ENCODE data around the gene STS. TPM values are rescaled to one million over a fixed set of nuclear protein-coding genes. Genes with fewer than 3 reads are reported as not detected.

STS gene, protein sequence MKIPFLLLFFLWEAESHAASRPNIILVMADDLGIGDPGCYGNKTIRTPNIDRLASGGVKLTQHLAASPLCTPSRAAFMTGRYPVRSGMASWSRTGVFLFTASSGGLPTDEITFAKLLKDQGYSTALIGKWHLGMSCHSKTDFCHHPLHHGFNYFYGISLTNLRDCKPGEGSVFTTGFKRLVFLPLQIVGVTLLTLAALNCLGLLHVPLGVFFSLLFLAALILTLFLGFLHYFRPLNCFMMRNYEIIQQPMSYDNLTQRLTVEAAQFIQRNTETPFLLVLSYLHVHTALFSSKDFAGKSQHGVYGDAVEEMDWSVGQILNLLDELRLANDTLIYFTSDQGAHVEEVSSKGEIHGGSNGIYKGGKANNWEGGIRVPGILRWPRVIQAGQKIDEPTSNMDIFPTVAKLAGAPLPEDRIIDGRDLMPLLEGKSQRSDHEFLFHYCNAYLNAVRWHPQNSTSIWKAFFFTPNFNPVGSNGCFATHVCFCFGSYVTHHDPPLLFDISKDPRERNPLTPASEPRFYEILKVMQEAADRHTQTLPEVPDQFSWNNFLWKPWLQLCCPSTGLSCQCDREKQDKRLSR
- 1 to 10 TPM; 7.2 to 9.5 TPM for total RNA-seq
- long read RNA-seq, partial matches to known transcripts = 1 of 4 reads
- long read RNA-seq, other reads (novel, unspliced or antisense) = 3 of 4 reads

DNA sequence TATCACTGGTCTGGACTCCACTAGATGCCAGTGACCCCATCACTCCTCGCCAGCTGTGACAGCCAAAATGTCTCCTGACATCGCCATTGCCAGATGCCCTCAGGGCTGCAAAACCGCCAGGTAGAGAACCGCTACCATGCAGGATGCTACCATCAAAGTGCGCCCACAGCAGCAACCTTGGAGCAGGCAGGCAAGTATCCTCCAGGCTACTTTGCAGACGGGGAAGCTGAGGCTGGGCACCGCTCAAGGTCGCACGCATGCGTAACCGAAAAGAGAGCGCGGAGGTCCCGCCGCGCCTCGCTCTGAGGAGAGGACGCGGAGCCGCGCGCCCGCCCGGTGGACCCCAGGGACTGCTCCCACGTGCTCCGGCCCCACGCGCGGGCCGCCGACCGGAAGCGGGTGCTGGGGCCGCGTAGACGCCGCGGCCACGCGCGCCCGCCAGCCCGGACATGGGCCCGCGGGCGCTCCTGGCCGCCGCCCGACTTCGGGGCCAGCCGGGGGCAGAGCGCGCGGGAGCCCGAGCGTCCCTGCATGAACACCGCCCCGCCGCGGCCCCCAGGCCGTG is at the start of gene STS:
TSS of gene STS (plus strand) at position 300 of the 565 bp plus-strand sequence. CDS start 105,488 bp downstream, outside the sequence.
- intact Hi-C loops (cut with DNase I) = no loop called here
- peak; percentile 72 to 77 for ATAC-seq
- peak; percentile 72 for DNase-seq

DNA sequence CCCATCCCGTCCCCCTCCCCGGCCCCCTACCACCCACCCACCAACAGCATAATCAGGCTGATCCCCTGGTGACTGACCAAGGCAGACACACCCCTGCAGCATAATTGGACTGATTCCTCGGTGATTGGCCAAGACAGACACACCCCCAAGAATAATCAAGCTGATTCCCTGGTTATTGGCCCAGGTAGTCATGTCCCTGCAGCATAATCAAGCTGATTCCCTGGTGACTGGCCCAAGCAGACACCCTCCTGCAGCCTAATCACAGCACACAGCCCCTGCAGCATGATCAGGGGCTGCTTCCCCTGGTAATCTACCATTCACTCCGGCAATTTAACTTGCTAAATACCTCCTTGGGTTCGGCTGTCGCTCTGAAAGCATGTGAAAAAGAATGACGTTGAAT is 47.5 kb upstream of the STS start:
- DNase-seq (no peak), ATAC-seq (no peak)
- intact Hi-C loops (cut with DNase I) = no loop called here

DNA sequence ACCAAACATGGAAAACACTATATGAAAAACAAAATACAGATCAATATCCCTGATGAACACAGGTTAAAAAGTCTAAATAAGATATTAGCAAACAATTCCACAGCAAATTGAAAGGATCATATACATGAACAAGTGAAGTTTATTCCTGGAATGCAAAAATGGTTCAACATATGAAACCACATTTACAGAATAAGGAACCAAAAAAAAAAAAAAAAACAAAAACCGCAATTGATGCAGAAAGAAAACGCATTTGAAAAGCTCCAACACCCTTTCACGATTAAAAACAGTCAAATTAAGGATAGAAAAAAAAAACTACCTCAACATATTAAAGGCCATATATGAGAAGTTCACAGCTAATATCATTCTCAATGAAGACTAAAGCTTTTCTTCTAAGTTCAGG is 45.4 kb upstream of the STS start:
- no peak for DNase-seq
- no peak for ATAC-seq
- intact Hi-C loops (cut with DNase I) = no loop called here

DNA sequence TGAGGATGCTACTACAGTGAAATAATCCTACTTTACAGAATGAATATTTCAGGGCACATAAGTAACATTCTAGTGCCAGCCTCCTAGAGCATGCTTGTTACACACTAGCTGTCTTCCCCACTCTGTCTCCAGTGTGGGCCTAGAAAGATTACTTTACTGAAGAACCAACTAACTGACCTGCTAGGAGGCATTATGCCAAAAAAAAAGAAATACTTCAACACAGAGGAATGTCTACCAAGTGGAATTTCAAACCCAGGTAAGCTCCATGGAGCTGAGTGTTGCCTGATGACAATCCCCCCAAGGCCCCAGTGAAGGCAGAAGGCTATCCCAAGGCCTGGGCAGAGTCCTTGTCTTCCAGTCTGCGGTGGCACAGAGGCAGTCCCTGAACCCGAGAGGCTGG is 40.9 kb upstream of the STS start:
- no peak for DNase-seq
- no peak for ATAC-seq
- intact Hi-C loops (cut with DNase I) = no loop called here

DNA sequence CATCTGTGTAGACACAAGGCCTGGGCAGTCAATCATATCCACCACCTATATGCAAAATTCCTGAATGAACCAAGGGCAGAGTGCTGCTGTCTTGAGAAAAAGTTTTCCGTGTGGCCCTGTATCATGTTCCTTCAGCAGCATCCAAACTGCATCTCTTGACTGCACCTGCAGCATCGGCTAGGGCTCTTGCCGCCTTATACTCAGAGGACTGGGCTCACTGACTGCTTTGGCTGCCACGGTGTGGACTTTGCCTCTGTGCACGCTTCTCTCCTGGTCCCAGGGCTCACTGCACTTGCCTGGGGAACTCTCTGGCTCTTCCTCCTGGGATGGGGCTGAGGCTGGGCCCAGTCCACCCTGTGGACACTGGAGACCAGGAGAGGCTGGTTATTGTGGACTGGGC is 39.5 kb upstream of the STS start:
- intact Hi-C loops (cut with DNase I) = no loop called here
- DNase-seq = no peak
- no peak for ATAC-seq

DNA sequence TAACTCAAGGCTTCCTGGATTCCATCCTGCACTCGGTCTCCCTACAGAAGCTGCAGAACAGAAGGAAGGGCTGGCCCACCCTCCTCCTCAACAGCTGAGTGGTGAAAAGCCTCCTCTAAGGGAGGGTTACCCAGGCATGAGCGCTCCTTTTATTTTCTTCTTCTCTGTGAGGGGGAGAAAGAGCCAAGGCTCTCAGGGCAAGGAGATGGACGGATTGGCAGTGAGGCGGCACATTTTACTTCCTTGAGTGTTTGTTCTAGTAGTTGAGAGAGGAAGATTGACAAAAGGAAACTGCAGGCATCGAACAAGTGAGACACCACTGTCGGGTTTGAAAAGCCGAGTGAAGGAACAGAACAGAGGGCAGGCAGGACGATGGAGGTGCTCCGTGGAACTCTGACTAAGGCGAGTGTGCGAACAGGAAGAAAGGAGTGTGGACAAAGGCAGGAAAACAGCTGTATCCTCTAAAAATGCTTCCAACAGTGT is 38.4 kb upstream of the STS start:
- DNase-seq (no peak), ATAC-seq (peak in 1 of 2 donors; percentile 15)

DNA sequence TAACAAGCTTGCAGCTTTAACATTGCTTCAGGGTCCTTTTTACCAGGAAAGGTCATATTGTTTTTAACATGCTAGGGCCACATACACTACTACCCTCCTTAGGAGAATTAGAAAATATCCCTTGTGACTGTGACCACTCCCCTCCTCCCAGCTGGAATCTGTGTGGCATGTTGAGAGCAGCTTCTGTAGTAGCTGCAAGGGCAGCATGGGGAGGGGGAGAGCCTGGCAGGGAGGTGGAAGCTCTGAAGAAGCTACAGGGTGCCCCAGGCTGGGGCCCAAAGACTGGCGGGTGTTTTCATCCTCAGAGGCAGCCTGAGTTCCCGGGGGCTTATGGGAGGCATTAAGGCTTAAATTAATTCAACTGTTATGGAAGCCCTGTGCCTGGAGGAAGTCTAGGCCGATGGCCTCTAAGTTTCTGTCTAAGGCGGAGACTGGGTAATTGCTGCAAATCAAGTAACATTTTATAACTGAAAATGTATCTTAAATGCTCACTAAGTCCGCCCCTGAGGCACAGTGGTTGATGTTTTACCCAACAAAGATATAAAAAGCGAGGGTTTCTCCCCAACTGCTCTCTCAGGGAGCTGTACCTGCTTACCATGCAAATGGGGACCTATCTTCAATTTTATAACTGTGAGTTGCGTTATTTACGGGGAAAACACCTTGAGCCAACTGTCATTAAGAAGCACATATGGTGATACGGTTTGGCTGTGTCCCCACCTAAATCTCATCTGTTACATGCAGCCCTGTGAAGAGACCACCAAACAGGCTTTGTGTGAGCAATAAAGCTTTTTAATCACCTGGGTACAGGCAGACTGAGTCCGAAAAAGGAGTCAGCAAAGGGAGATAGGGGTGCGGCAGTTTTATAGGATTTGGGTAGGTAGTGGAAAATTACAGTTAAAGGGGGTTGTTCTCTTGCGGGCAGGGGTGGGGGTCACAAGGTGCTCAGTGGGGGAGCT is 37.4 kb upstream of the STS start:
- ATAC-seq (no peak), DNase-seq (no peak)
- intact Hi-C loops (cut with DNase I) = no loop called here

More for the DNA sequence above, 38.4 kb upstream of the STS start:
- intact Hi-C loops (cut with DNase I) = no loop called here

DNA sequence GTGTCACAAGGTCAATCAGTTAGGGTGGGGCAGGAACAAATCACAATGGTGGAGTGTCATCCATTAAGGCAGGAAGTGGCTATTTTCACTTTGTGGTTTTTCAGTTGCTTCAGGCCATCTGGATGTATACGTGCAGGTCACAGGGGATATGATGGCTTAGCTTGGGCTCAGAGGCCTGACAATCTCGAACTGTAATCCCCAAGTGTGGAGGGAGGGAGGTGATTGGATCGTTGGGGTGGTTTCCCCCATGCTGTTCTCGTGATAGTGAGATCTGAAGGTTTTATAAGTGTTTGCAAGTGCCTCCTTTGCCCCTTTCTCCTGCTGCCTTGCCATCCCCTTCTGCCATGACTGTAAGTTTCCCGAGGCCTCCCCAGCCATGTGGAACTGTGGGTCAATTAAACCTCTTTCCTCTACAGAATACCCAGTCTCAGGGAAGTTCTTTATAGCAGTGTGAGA is 36.7 kb upstream of the STS start:
- DNase-seq = no peak
- intact Hi-C loops (cut with DNase I) = no loop called here
- no peak for ATAC-seq

DNA sequence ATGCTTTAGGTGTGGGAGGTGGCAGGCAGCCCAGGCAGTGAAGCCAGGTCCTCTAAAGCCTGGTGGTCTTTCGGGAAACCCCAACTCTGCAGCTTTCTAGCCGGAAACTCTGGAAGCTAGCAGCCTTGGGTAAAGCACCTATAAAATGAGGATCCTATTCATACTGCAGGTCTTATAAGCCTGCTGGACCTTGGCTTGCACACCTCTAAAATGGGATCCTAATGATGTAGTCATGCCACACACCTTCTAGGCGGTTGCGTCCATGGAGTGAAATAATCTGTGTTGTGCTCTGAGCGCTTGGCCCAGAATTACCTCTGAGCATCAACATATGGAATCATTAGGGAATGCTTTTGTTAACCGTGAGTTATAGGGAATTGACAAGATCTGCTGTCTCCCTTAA is 36.0 kb upstream of the STS start:
- intact Hi-C loops (cut with DNase I) = no loop called here
- ATAC-seq (no peak), DNase-seq (no peak)

DNA sequence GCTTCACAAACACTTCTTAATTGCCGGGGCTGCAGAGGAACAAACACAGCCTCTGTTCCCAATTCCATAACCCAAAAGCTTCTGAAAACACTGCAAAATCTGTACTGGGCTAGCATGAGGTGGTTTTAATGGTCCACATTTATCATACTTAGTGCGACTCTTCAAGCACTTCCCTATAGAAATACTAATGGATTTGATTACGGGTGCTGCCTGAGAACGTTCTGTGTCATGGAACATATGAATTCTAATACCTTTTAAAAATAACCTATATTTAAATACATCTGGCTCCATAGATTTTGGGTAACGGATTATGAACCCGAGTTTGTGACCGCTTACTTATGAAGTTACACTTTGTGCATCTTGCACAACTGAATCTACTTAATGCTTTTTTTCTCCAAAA is 35.4 kb upstream of the STS start:
- intact Hi-C loops (cut with DNase I) = no loop called here
- ATAC-seq (no peak), DNase-seq (no peak)

DNA sequence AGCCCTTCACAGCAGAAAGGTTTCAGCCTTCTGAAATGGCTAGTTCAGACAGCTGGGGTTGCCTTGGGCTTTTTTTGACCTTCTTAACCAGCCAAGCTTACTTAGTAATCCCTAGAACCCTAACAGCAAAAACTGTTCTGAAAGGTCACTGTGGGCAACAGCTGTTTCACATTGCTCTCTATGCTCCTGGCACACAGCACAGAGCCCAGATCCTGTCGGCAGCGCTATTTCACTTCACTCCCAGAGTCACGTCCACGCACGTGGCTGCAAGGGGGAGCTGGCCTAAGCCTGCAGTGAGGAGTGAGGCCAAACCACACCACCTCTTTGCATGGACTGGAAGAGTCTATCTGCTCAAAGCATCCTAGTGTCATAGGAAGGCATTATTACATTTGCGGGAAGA is 32.0 kb upstream of the STS start:
- DNase-seq (peak; percentile 47), ATAC-seq (peak; percentile 72 to 89)
- intact Hi-C loops (cut with DNase I) = no loop called here

DNA sequence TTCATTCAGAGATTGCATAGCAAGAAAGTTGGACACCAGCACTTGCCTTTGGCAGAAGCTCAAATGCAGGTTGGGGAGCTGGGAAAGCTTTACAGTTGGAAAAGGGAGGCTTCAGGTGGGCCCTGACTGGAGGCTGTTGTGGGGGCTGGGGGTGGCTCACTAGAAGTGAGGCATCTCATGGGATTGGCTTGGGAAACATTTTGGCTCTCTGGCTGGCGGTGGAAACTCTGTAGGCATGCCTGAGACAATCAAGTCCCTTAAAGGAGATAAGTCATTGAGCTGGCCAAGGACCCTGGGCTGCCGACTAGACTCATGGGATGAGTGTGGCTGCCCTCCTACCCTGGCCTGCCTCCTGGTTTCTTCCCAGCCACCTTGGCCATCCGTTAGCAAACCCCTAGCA is 31.4 kb upstream of the STS start:
- intact Hi-C loops (cut with DNase I) = no loop called here
- ATAC-seq (no peak), DNase-seq (no peak)

DNA sequence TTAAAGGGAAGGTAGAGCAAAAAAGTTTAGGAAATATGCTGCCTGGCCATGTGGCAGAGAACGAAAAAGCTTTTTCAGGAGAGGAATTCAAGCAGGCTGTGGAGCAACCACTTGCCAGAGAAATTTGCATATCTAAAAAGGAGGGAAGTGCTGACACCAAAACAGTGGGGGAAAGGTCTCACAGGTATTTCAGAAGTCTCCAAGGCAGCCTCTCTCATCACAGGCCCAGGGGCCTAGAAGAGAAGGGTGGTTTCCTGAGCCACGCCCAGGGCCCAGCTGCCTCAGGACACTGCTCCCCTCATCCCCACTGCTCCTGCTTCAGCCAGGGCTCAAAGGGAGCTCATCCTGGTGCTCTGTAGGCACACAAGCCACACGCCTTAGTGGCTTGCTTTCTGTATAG is 29.9 kb upstream of the STS start:
- intact Hi-C loops (cut with DNase I) = no loop called here
- ATAC-seq (no peak), DNase-seq (no peak)

DNA sequence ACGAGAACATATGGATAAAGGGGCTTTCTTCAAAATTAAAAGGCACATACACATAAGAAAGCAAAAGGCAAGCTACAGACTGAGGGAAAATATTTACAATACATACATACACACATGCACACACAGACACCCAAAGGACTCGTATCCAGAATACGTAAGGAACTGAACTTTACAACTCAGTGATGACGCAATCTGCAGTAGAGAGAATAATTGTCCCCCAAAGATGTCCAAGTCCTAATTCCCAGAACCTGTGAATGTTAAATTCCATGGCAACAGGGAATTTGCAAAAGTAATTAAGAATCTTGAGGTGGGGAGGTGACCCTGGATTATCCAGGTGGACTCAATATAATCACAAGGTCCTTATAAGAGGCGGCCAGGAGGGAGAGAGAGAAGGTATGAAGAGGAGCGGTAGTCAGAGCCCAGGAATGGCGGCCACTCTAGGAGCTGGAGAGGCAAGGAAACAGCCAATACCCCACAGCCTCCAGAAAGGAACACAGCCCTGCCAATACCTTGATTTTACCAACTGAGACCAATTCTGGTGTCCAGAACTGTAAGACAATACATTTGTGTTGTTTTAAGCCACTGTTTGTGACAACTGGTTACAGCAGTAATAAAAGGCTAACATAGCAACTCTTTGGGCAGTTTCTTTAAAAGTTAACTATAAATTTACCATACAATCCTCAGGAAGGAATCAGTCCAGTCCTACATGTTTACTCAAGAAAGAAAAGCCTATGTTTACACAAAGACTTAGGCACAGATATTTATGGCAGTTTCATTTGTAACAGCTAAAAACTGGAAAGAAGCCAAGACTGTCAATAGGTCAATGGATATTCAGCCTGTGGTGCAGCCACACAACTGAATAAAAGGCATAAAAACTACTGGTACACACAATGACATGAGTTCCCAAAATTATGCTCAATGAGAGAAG is 27.3 kb upstream of the STS start:
- DNase-seq (no peak), ATAC-seq (peak in 1 of 2 donors; percentile 58)
- intact Hi-C loops (cut with DNase I) = no loop called here

DNA sequence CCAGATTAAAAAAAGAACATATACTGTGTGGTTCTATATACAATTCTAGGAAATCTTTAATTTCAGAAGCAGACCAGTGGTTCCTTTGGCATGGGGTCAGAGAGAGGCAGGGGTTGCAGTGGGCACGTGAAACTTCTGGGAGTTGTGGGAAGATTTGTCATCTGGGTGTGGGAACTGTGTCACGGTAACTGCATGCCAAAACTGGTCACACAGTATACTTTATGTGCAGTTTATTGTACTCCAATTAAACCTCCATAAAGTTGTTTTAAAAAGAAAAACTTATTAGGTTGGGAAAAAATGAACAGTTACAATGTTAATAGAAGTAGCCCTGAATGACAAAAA is 26.7 kb upstream of the STS start:
- no peak for DNase-seq
- ATAC-seq = peak in 1 of 2 donors; percentile 38
- intact Hi-C loops (cut with DNase I) = no loop called here

DNA sequence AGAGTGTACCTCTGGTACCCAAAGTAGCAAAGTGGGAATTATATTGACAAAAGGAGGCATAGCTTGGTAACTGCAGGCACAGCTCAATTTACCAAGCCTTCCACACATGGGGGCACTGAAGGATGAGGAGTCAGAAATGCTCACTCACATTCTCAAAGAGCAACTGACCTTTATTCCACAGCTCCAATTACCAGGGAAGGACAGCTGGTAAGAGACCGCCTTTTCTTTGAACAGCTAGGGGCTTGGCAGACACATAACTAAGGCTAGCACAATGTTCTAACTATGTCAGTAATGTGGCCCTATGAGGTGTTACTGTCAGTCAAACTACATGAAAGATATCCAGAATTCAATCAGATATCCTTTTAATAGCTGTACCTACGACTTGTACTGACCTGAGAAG is 20.5 kb upstream of the STS start:
- intact Hi-C loops (cut with DNase I) = no loop called here
- ATAC-seq = no peak
- no peak for DNase-seq

DNA sequence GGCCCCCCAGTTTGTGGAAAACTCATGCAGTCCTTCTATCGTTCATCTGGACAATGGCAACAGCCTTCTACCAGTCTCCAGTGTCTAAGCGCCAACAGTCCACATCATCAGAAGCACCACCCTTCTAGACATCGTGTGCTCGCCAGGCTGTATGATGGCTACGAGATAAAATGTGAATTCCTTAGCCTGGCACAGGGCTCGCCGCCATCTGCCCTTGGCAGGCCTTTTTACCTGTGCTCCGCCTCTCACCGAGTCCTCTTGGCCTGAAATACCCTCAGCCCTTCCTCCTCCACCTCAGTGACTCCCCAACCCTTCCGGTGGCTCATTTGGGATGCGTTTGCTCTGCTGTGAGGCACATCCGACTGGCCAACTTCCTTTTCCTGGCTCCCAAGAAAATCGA is 15.9 kb upstream of the STS start:
- DNase-seq (no peak), ATAC-seq (no peak)
- intact Hi-C loops (cut with DNase I) = no loop called here

DNA sequence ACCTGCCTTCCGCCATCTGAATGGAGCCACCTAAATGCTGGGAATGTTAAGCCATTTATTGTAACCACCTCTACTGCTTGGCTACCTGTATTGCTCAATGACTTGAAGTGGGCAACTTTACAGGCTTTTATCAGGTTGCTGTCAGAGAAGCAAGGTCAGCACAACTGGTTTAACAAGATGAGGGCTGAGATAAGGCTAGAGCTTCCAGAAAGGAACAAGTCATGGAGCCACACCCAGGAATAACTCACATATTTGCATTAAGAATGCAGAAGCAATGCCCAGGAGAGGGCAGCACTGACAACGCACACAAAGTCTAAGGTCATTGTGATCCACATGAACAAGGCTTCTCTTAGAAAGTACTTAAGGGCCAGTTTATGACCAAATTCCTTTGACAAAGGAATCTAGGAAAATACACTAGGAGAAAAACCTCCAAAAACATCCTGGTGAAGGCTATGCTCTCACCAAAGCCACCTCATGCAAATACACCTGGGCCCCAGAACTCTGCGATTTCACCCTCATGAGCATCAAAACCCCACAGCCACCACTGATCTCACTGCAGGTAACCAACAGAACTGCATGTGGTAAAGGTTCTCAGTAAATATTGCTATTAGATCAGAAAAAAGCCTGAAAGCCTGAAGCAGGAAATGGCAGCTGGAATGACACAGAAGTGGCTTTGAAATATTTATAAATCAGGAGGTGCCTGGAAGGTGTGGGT is 15.0 kb upstream of the STS start:
- peak in 1 of 2 donors; percentile 45 for ATAC-seq
- peak; percentile 63 for DNase-seq

More for the DNA sequence above, 15.0 kb upstream of the STS start:
- intact Hi-C loops (cut with DNase I) = no loop called here
